ENCODE data around the gene KDM5C.

DNA sequence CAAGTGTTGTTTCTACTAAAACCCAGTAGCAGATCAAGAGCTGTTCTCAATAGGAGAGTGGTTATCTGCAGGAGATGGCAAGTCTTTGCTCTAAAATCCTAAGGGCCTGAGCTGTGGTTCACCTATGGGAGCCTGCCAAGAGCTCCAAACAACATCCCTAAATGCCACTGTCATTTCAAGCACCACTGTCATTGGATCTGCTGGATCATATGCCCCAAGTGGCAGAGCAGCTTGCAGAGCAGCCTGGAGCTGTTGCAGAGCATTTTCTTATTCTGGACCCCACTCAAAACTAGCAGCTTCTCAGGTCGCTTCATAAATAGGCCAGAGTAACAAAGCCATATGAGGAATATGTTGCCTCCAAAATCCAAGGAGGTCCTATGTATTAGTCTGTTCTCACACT, 71.4 kb downstream of the KDM5C start:
- TF ChIP-seq, protein P1, sequence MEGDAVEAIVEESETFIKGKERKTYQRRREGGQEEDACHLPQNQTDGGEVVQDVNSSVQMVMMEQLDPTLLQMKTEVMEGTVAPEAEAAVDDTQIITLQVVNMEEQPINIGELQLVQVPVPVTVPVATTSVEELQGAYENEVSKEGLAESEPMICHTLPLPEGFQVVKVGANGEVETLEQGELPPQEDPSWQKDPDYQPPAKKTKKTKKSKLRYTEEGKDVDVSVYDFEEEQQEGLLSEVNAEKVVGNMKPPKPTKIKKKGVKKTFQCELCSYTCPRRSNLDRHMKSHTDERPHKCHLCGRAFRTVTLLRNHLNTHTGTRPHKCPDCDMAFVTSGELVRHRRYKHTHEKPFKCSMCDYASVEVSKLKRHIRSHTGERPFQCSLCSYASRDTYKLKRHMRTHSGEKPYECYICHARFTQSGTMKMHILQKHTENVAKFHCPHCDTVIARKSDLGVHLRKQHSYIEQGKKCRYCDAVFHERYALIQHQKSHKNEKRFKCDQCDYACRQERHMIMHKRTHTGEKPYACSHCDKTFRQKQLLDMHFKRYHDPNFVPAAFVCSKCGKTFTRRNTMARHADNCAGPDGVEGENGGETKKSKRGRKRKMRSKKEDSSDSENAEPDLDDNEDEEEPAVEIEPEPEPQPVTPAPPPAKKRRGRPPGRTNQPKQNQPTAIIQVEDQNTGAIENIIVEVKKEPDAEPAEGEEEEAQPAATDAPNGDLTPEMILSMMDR (IDR thresholded peaks at IDR 0.05) = no peak
- no peak for TF ChIP-seq POLR2A (IDR thresholded peaks at IDR 0.05)

Measured in heart left ventricle (tissue), 13 donors.